ENCODE data around the gene SLC4A3. TPM values are rescaled to one million over a fixed set of nuclear protein-coding genes. Genes with fewer than 3 reads are reported as not detected.

Gene SLC4A3
- total RNA-seq, 2 donors from 2014 or later = 13.4 to 20.2 TPM

- peak; percentile 32 for DNase-seq
- no peak for TF ChIP-seq CTCF (conservative IDR thresholded peaks at IDR 0.05)
- Mint-ChIP-seq H3K36me3 (ENCODE audit: low read depth) (peaks cover 8% of the 10 kb centered on the region), H3K27me3 (ENCODE audit: insufficient read depth) (no peaks in the 10 kb centered on the region), H3K4me1 (no peaks in the 10 kb centered on the region), H3K9me3 (no peaks in the 10 kb centered on the region), H3K27ac (no peak overlapping the region), H3K4me3 (no peak overlapping the region)
- Histone ChIP-seq H3K4me1 (ENCODE audit: control insufficient read depth, insufficient read depth, low read length) (no peaks in the 10 kb centered on the region), H3K36me3 (ENCODE audit: control insufficient read depth, insufficient read depth, low read length) (no peaks in the 10 kb centered on the region), H3K4me3 (ENCODE audit: low read length) (no peak overlapping the region), H3K9ac (ENCODE audit: extremely low read depth, low read length, poor library complexity, severe bottlenecking) (no peak overlapping the region), H3K9me3 (ENCODE audit: control insufficient read depth, low read length) (no peaks in the 10 kb centered on the region), H3K27ac (ENCODE audit: low read depth, low read length) (no peak overlapping the region), H3K27me3 (ENCODE audit: control insufficient read depth, insufficient read depth, low read length, poor library complexity, severe bottlenecking) (no peaks in the 10 kb centered on the region)
- WGBS, 2 experiments (ENCODE audit: insufficient coverage in 1 of 2, insufficient read length in 1 of 2) = 90 to 100% methylated on average over 11 to 34 of the region's 34 CpGs
Observed at GRCh38 chr2:219631904-219632759, 4.7 kb downstream of the SLC4A3 start.

GRCh38 chr2:219632760-219633105 is 5.3 kb downstream of the SLC4A3 start:
- Histone ChIP-seq H3K4me1 (ENCODE audit: control insufficient read depth, insufficient read depth, low read length) (no peaks in the 10 kb centered on the region), H3K36me3 (ENCODE audit: control insufficient read depth, insufficient read depth, low read length) (no peaks in the 10 kb centered on the region), H3K9ac (ENCODE audit: extremely low read depth, low read length, poor library complexity, severe bottlenecking) (no peak overlapping the region), H3K9me3 (ENCODE audit: control insufficient read depth, low read length) (no peaks in the 10 kb centered on the region), H3K27ac (ENCODE audit: low read depth, low read length) (no peak overlapping the region), H3K4me3 (ENCODE audit: low read length) (no peak overlapping the region), H3K27me3 (ENCODE audit: control insufficient read depth, insufficient read depth, low read length, poor library complexity, severe bottlenecking) (no peaks in the 10 kb centered on the region)
- no peak for TF ChIP-seq CTCF (conservative IDR thresholded peaks at IDR 0.05)
- H3K9me3 Mint-ChIP-seq = no peaks in the 10 kb centered on the region
- no peaks in the 10 kb centered on the region for H3K4me1 Mint-ChIP-seq
- H3K27ac Mint-ChIP-seq = no peak overlapping the region
- WGBS, 2 experiments (ENCODE audit: insufficient coverage in 1 of 2, insufficient read length in 1 of 2) = 91 to 100% methylated on average over 7 to 8 of the region's 8 CpGs
- H3K36me3 Mint-ChIP-seq (ENCODE audit: low read depth) = peaks cover 9% of the 10 kb centered on the region
- H3K4me3 Mint-ChIP-seq = no peak overlapping the region
- H3K27me3 Mint-ChIP-seq (ENCODE audit: insufficient read depth) = no peaks in the 10 kb centered on the region
- no peak for DNase-seq

- DNase-seq = peak; percentile 39
- Histone ChIP-seq H3K9me3 (ENCODE audit: control insufficient read depth, low read length) (no peaks in the 10 kb centered on the region), H3K4me3 (ENCODE audit: low read length) (no peak overlapping the region), H3K36me3 (ENCODE audit: control insufficient read depth, insufficient read depth, low read length) (no peaks in the 10 kb centered on the region), H3K27me3 (ENCODE audit: control insufficient read depth, insufficient read depth, low read length, poor library complexity, severe bottlenecking) (no peaks in the 10 kb centered on the region), H3K9ac (ENCODE audit: extremely low read depth, low read length, poor library complexity, severe bottlenecking) (no peak overlapping the region), H3K4me1 (ENCODE audit: control insufficient read depth, insufficient read depth, low read length) (no peaks in the 10 kb centered on the region), H3K27ac (ENCODE audit: low read depth, low read length) (no peak overlapping the region)
- Mint-ChIP-seq H3K27ac (no peak overlapping the region), H3K4me1 (no peaks in the 10 kb centered on the region), H3K36me3 (ENCODE audit: low read depth) (peaks cover 9% of the 10 kb centered on the region), H3K27me3 (ENCODE audit: insufficient read depth) (no peaks in the 10 kb centered on the region), H3K9me3 (no peaks in the 10 kb centered on the region), H3K4me3 (no peak overlapping the region)
- WGBS, 2 experiments (ENCODE audit: insufficient coverage in 1 of 2, insufficient read length in 1 of 2) = 93 to 97% methylated on average over 14 to 22 of the region's 22 CpGs
- no peak for TF ChIP-seq CTCF (conservative IDR thresholded peaks at IDR 0.05)
Observed at GRCh38 chr2:219633276-219634065, 6.0 kb downstream of the SLC4A3 start.

Data from endodermal cell (in vitro differentiated cells).